Esophagus muscularis mucosa (tissue), 2 donors: Measurements from ENCODE around the gene GGACT.

Experiments
- EP300 ChIP-seq: sonication (generic); formaldehyde crosslinking; IDR thresholded peaks from one replicate; pipeline ENCODE4 v1.6.1; 2017; ENCODE audit warnings: antibody characterized with exemption
- POLR2A ChIP-seq: fragments of 450-650 bp; IDR thresholded peaks from one replicate; pipeline ENCODE4 v1.6.1; 2017; ENCODE audit warnings: antibody characterized with exemption, moderate library complexity, mild to moderate bottlenecking, low read depth

DNA sequence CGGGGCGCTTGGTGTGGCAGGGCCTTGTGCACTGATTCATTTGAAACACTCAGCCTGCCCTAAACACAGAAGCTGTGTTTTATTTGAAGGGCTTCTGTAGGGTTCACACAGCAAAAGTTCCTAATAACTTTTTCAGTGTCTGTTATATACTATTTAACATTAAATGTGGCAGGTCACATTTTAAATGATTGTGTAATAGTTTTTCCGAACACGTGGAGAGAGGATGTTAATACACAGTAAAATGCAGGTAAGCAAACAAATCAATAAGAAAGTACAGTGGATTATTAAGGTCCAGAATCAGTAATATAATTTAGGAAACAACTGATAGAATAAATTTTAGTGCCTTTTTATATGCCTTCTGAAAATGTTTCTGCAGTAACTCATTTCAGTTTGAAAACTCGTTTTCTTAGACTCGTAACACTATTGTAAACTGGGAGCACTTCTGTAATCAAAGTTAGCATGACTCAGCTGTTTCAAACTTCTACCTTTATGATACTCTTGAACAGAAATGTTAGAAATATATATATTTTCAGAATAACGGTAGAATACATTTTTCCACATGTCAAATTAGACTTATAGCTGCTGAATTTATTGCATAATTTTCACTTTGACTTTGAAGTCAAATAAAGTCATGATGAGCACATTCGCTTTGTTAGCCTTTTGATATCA lies 70.1 kb downstream of the GGACT start:
- TF ChIP-seq POLR2A (no peak), EP300 (no peak)
